Thymus (tissue), 11 donors: ENCODE results near the gene PCDH9. TPM values are rescaled to one million over a fixed set of nuclear protein-coding genes. Genes with fewer than 3 reads are reported as not detected.

Source experiments
- DNase-seq, 9 donors: peaks; one replicate each; pipeline ENCODE4 v3.0.0-alpha.2; 2013; ENCODE audit warnings: low spot score in 9 of 9, low read depth in 6 of 9, missing footprints in 1 of 9
- H3K27ac ChIP-seq, 2 donors: one replicate each; pipeline ENCODE4 v1.5.1; 2013; ENCODE audit warnings: control low read depth in 1 of 2, low read depth in 1 of 2, low read length in 1 of 2, mild to moderate bottlenecking in 1 of 2, moderate library complexity in 1 of 2
- H3K27me3 ChIP-seq, 2 donors: one replicate each; pipeline ENCODE4 v1.5.1; 2013; ENCODE audit warnings: low read length in 1 of 2; ENCODE audit not compliant: control insufficient read depth in 2 of 2, insufficient read depth in 1 of 2
- H3K36me3 ChIP-seq, 2 donors: one replicate each; pipeline ENCODE4 v1.5.1; 2013; ENCODE audit warnings: low read length in 1 of 2, mild to moderate bottlenecking in 1 of 2, moderate library complexity in 1 of 2; ENCODE audit not compliant: control insufficient read depth in 2 of 2, insufficient read depth in 2 of 2
- H3K4me1 ChIP-seq, 2 donors: one replicate each; pipeline ENCODE4 v1.5.1; 2013; ENCODE audit warnings: low read length in 2 of 2; ENCODE audit not compliant: control insufficient read depth in 2 of 2, insufficient read depth in 2 of 2
- H3K4me3 ChIP-seq, 2 donors: one replicate each; pipeline ENCODE4 v1.5.1; 2013; ENCODE audit warnings: low read length in 2 of 2, control low read depth in 1 of 2, mild to moderate bottlenecking in 1 of 2
- H3K9me3 ChIP-seq, 2 donors: one replicate each; pipeline ENCODE4 v1.5.1; 2013; ENCODE audit warnings: low read length in 1 of 2, mild to moderate bottlenecking in 1 of 2; ENCODE audit not compliant: control insufficient read depth in 2 of 2, insufficient read depth in 1 of 2
- WGBS: extraction: QIAGEN DNeasy Blood & Tissue Kit; methylation state at CpG from one replicate; pipeline ENCODE4 v1.1.7; 2013; 5-methylcytosine and 5-hydroxymethylcytosine counted together
- polyA plus RNA-seq: library from polyadenylated mRNA; stranded (reverse); fragments of 200-250 nt; gene quantifications from one replicate; pipeline ENCODE4 v1.2.3, GENCODE V29; 2013
- total RNA-seq: library from RNA; stranded (reverse); fragments of 120-200 nt; gene quantifications from one replicate; pipeline ENCODE4 v1.2.4, GENCODE V29; 2013
- donor health status: healthy.

PCDH9 gene
- total and polyA plus RNA-seq, 2 donors = 0.82 to 5.0 TPM

GRCh38 chr13:67061750-67062149, 168.4 kb downstream of the PCDH9 start:
- Histone ChIP-seq H3K9me3 (no peaks in the 10 kb centered on the region), H3K4me1 (no peaks in the 10 kb centered on the region), H3K4me3 (no peak overlapping the region), H3K27me3 (no peaks in the 10 kb centered on the region), H3K36me3 (no peaks in the 10 kb centered on the region), H3K27ac (no peak overlapping the region)
- WGBS = 95% methylated on average over 5 of the region's 5 CpGs
- no peak for DNase-seq

GRCh38 chr13:67052550-67053490, 177.3 kb downstream of the PCDH9 start:
- no peaks in the 10 kb centered on the region for H3K27me3 ChIP-seq
- H3K4me3 ChIP-seq = no peak overlapping the region
- 98% methylated on average over 8 of the region's 8 CpGs for WGBS
- no peaks in the 10 kb centered on the region for H3K36me3 ChIP-seq
- H3K9me3 ChIP-seq = no peaks in the 10 kb centered on the region
- H3K27ac ChIP-seq = no peak overlapping the region
- DNase-seq = no peak
- peaks cover 10 to 11% of the 10 kb centered on the region in 2 donors for H3K4me1 ChIP-seq

GRCh38 chr13:67049744-67050143, 180.4 kb downstream of the PCDH9 start:
- Histone ChIP-seq H3K27ac (no peak overlapping the region), H3K4me1 (peaks cover 10 to 11% of the 10 kb centered on the region in 2 donors), H3K36me3 (no peaks in the 10 kb centered on the region), H3K27me3 (no peaks in the 10 kb centered on the region), H3K9me3 (no peaks in the 10 kb centered on the region), H3K4me3 (no peak overlapping the region)
- WGBS = 91% methylated on average over 1 of the region's 1 CpG
- DNase-seq = no peak

GRCh38 chr13:67048821-67049150, 181.3 kb downstream of the PCDH9 start:
- Histone ChIP-seq H3K4me3 (no peak overlapping the region), H3K4me1 (peaks cover 10 to 11% of the 10 kb centered on the region in 2 donors), H3K36me3 (no peaks in the 10 kb centered on the region), H3K27ac (peak overlapping the region; percentile 36 to 79), H3K9me3 (no peaks in the 10 kb centered on the region), H3K27me3 (no peaks in the 10 kb centered on the region)
- 85% methylated on average over 2 of the region's 2 CpGs for WGBS
- peak in 1 of 9 donors; percentile 3 for DNase-seq

GRCh38 chr13:67048084-67048820, 181.9 kb downstream of the PCDH9 start:
- peaks cover 10 to 11% of the 10 kb centered on the region in 2 donors for H3K4me1 ChIP-seq
- peak; percentile 16 to 71 (median 37) for DNase-seq
- H3K27ac ChIP-seq = peak overlapping the region; percentile 36 to 79
- no peaks in the 10 kb centered on the region for H3K9me3 ChIP-seq
- WGBS = 5% methylated on average over 4 of the region's 4 CpGs
- no peaks in the 10 kb centered on the region for H3K27me3 ChIP-seq
- H3K4me3 ChIP-seq = no peak overlapping the region
- H3K36me3 ChIP-seq = no peaks in the 10 kb centered on the region

GRCh38 chr13:67045357-67045756, 184.8 kb downstream of the PCDH9 start:
- H3K27me3 ChIP-seq = no peaks in the 10 kb centered on the region
- H3K4me3 ChIP-seq = no peak overlapping the region
- H3K27ac ChIP-seq = no peak overlapping the region
- no peaks in the 10 kb centered on the region for H3K9me3 ChIP-seq
- H3K36me3 ChIP-seq = no peaks in the 10 kb centered on the region
- WGBS = 99% methylated on average over 1 of the region's 1 CpG
- H3K4me1 ChIP-seq = peaks cover 8 to 11% of the 10 kb centered on the region in 2 donors
- DNase-seq = no peak

GRCh38 chr13:67043901-67044300, 186.2 kb downstream of the PCDH9 start:
- Histone ChIP-seq H3K27ac (no peak overlapping the region), H3K4me1 (peaks cover 8 to 11% of the 10 kb centered on the region in 2 donors), H3K4me3 (no peak overlapping the region), H3K9me3 (no peaks in the 10 kb centered on the region), H3K27me3 (no peaks in the 10 kb centered on the region), H3K36me3 (no peaks in the 10 kb centered on the region)
- 92% methylated on average over 1 of the region's 1 CpG for WGBS
- DNase-seq = no peak

- 47% methylated on average over 2 of the region's 2 CpGs for WGBS
- no peaks in the 10 kb centered on the region for H3K27me3 ChIP-seq
- DNase-seq = no peak
- no peaks in the 10 kb centered on the region for H3K36me3 ChIP-seq
- H3K9me3 ChIP-seq = no peaks in the 10 kb centered on the region
- no peaks in the 10 kb centered on the region for H3K4me1 ChIP-seq
- H3K4me3 ChIP-seq = no peak overlapping the region
- H3K27ac ChIP-seq = no peak overlapping the region
Measured at GRCh38 chr13:67042556-67042955, 187.6 kb downstream of the PCDH9 start.
